ENCODE measurements around the gene FAM169A.
"Not testable (repeated sequence)": the region's sequence is repeated elsewhere in the genome, so short reads cannot be mapped to it uniquely, and the experiment has no call there.

Gene FAM169A

GRCh38 chr5:74801941-74802340 lies 64.2 kb downstream of the FAM169A start:
- ATAC-seq (replicated peaks) (no peak), DNase-seq (no peak)
- Mint-ChIP-seq H3K4me3 (no peak overlapping the region), H3K4me1 (no peaks in the 10 kb centered on the region), H3K27me3 (no peaks in the 10 kb centered on the region), H3K27ac (no peak overlapping the region), H3K9me3 (no peaks in the 10 kb centered on the region), H3K36me3 (peaks cover 4 to 11% of the 10 kb centered on the region in 2 donors)

GRCh38 chr5:74801197-74801596 lies 65.0 kb downstream of the FAM169A start:
- H3K9me3 Mint-ChIP-seq, result no peaks in the 10 kb centered on the region
- DNase-seq (no peak), ATAC-seq (replicated peaks) (no peak)
- no peaks in the 10 kb centered on the region for H3K27me3 Mint-ChIP-seq
- H3K4me3 Mint-ChIP-seq, result no peak overlapping the region
- H3K27ac Mint-ChIP-seq, result no peak overlapping the region
- no peaks in the 10 kb centered on the region for H3K4me1 Mint-ChIP-seq
- H3K36me3 Mint-ChIP-seq, result peaks cover 4 to 11% of the 10 kb centered on the region in 2 donors

- no peak overlapping the region for H3K4me3 Mint-ChIP-seq
- H3K4me1 Mint-ChIP-seq, result no peaks in the 10 kb centered on the region
- no peak for DNase-seq
- no peaks in the 10 kb centered on the region for H3K9me3 Mint-ChIP-seq
- H3K27ac Mint-ChIP-seq, result no peak overlapping the region
- peaks cover 6 to 21% of the 10 kb centered on the region in 2 donors for H3K36me3 Mint-ChIP-seq
- ATAC-seq (replicated peaks), result no peak
- H3K27me3 Mint-ChIP-seq, result no peaks in the 10 kb centered on the region
Observed at GRCh38 chr5:74798977-74799911, 66.9 kb downstream of the FAM169A start.

- not testable (repeated sequence) for H3K27me3 Mint-ChIP-seq; H3K4me3 Mint-ChIP-seq; DNase-seq; H3K27ac Mint-ChIP-seq; H3K9me3 Mint-ChIP-seq; ATAC-seq (replicated peaks); H3K4me1 Mint-ChIP-seq
- H3K36me3 Mint-ChIP-seq, result peaks cover 25 to 42% of the 10 kb centered on the region in 2 donors
Observed at GRCh38 chr5:74791669-74792068, 74.5 kb downstream of the FAM169A start.

GRCh38 chr5:74787424-74787823 lies 78.8 kb downstream of the FAM169A start:
- Mint-ChIP-seq H3K4me1 (no peaks in the 10 kb centered on the region), H3K27me3 (no peaks in the 10 kb centered on the region), H3K36me3 (peaks cover 13 to 31% of the 10 kb centered on the region in 2 donors), H3K4me3 (no peak overlapping the region), H3K9me3 (no peaks in the 10 kb centered on the region), H3K27ac (no peak overlapping the region)
- DNase-seq (no peak), ATAC-seq (replicated peaks) (no peak)

GRCh38 chr5:74786851-74787250 lies 79.3 kb downstream of the FAM169A start:
- DNase-seq, result no peak
- H3K36me3 Mint-ChIP-seq, result peaks cover 11 to 31% of the 10 kb centered on the region in 2 donors
- H3K4me1 Mint-ChIP-seq, result no peaks in the 10 kb centered on the region
- no peaks in the 10 kb centered on the region for H3K27me3 Mint-ChIP-seq
- no peak overlapping the region for H3K4me3 Mint-ChIP-seq
- no peaks in the 10 kb centered on the region for H3K9me3 Mint-ChIP-seq
- no peak for ATAC-seq (replicated peaks)
- H3K27ac Mint-ChIP-seq, result no peak overlapping the region

GRCh38 chr5:74778609-74779008 lies 87.6 kb downstream of the FAM169A start:
- Mint-ChIP-seq H3K27ac (no peak overlapping the region), H3K4me1 (no peaks in the 10 kb centered on the region), H3K4me3 (no peak overlapping the region), H3K27me3 (no peaks in the 10 kb centered on the region), H3K9me3 (no peaks in the 10 kb centered on the region), H3K36me3 (peaks cover 10% of the 10 kb centered on the region in 2 donors)
- ATAC-seq (replicated peaks), result no peak
- DNase-seq, result no peak

GRCh38 chr5:74772359-74772758 lies 93.8 kb downstream of the FAM169A start:
- no peaks in the 10 kb centered on the region for H3K9me3 Mint-ChIP-seq
- peaks cover 4 to 7% of the 10 kb centered on the region in 2 donors for H3K4me1 Mint-ChIP-seq
- ATAC-seq (replicated peaks) (no peak), DNase-seq (no peak)
- H3K27me3 Mint-ChIP-seq, result no peaks in the 10 kb centered on the region
- H3K36me3 Mint-ChIP-seq, result peaks cover 11 to 31% of the 10 kb centered on the region in 2 donors
- H3K4me3 Mint-ChIP-seq, result no peak overlapping the region
- no peak overlapping the region for H3K27ac Mint-ChIP-seq

GRCh38 chr5:74767579-74767913 lies 98.6 kb downstream of the FAM169A start:
- Mint-ChIP-seq H3K36me3 (peaks cover 9 to 22% of the 10 kb centered on the region in 2 donors), H3K4me3 (peak overlapping the region; percentile 99 to 100), H3K27me3 (no peaks in the 10 kb centered on the region), H3K4me1 (peaks cover 12 to 23% of the 10 kb centered on the region in 2 donors), H3K27ac (peak overlapping the region; percentile 100), H3K9me3 (no peaks in the 10 kb centered on the region)
- ATAC-seq (replicated peaks), result peak; percentile 35 to 43
- DNase-seq, result no peak

- H3K9me3 Mint-ChIP-seq, result no peaks in the 10 kb centered on the region
- H3K36me3 Mint-ChIP-seq, result peaks cover 10 to 19% of the 10 kb centered on the region in 2 donors
- no peaks in the 10 kb centered on the region for H3K27me3 Mint-ChIP-seq
- peaks cover 15 to 28% of the 10 kb centered on the region in 2 donors for H3K4me1 Mint-ChIP-seq
- H3K27ac Mint-ChIP-seq, result peak within 1 kb of the TSS; percentile 100
- peak within 1 kb of the TSS; percentile 99 to 100 for H3K4me3 Mint-ChIP-seq
- ATAC-seq (replicated peaks) (peak; percentile 80 to 91), DNase-seq (peak; percentile 89)
Observed at GRCh38 chr5:74766849-74767578, 99.2 kb downstream of the FAM169A start, which contains the start of the genes GFM2 and NSA2. Gene GFM2 (minus strand): TSS chr5:74767117. CDS start chr5:74763742, 3,375 bp downstream. Gene NSA2 (plus strand): TSS chr5:74767249. CDS start chr5:74767361, 112 bp downstream.

- H3K9me3 Mint-ChIP-seq, result no peaks in the 10 kb centered on the region
Observed at GRCh38 chr5:74766418-74766848, 99.8 kb downstream of the FAM169A start.

GRCh38 chr5:74765929-74766328 lies 100.3 kb downstream of the FAM169A start:
- Mint-ChIP-seq H3K9me3 (no peaks in the 10 kb centered on the region), H3K27ac (peak overlapping the region; percentile 100), H3K4me1 (peaks cover 21 to 38% of the 10 kb centered on the region in 2 donors), H3K4me3 (peak overlapping the region; percentile 99 to 100), H3K27me3 (no peaks in the 10 kb centered on the region), H3K36me3 (peaks cover 10 to 19% of the 10 kb centered on the region in 2 donors)
- ATAC-seq (replicated peaks) (no peak), DNase-seq (no peak)

More at GRCh38 chr5:74766418-74766848, 99.8 kb downstream of the FAM169A start:
- Mint-ChIP-seq H3K4me3 (peak overlapping the region; percentile 99 to 100), H3K27me3 (no peaks in the 10 kb centered on the region), H3K4me1 (peaks cover 19 to 34% of the 10 kb centered on the region in 2 donors), H3K36me3 (peaks cover 10 to 19% of the 10 kb centered on the region in 2 donors), H3K27ac (peak overlapping the region; percentile 100)
- DNase-seq (peak; percentile 1), ATAC-seq (replicated peaks) (peak; percentile 62 to 66)

- no peaks in the 10 kb centered on the region for H3K27me3 Mint-ChIP-seq
- DNase-seq (no peak), ATAC-seq (replicated peaks) (no peak)
- no peaks in the 10 kb centered on the region for H3K9me3 Mint-ChIP-seq
- peaks cover 7 to 20% of the 10 kb centered on the region in 2 donors for H3K36me3 Mint-ChIP-seq
- peaks cover 21 to 45% of the 10 kb centered on the region in 2 donors for H3K4me1 Mint-ChIP-seq
- peak overlapping the region; percentile 86 for H3K27ac Mint-ChIP-seq
- peak overlapping the region; percentile 81 to 99 for H3K4me3 Mint-ChIP-seq
Observed at GRCh38 chr5:74765201-74765600, 101.0 kb downstream of the FAM169A start.

- H3K27me3 Mint-ChIP-seq, result no peaks in the 10 kb centered on the region
- H3K4me3 Mint-ChIP-seq, result no peak overlapping the region
- peaks cover 21 to 46% of the 10 kb centered on the region in 2 donors for H3K4me1 Mint-ChIP-seq
- DNase-seq (no peak), ATAC-seq (replicated peaks) (no peak)
- no peaks in the 10 kb centered on the region for H3K9me3 Mint-ChIP-seq
- H3K27ac Mint-ChIP-seq, result no peak overlapping the region
- peaks cover 5 to 11% of the 10 kb centered on the region in 2 donors for H3K36me3 Mint-ChIP-seq
Observed at GRCh38 chr5:74763504-74763903, 102.7 kb downstream of the FAM169A start.

Data from stimulated activated naive B cell treated with anti-CD40 and anti-IgM and Interleukin-4, amounts not matched to agents 10 μg/mL and 1 μg/mL and 100 μg/mL, for 72 hours (primary cell).